SK-N-MC (cell line): ENCODE measurements around the gene TRPM7.

Experiments used
- EZH2 ChIP-seq: fragments of 200-600 bp; sonication (generic); IDR thresholded peaks from one replicate; pipeline ENCODE4 v1.6.1; 2017; ENCODE audit warnings: antibody characterized with exemption
- POLR2AphosphoS5 ChIP-seq: IDR thresholded peaks from 2 replicates; pipeline ENCODE4 v1.6.1; 2012; ENCODE audit warnings: mild to moderate bottlenecking, low read depth, low read length, borderline replicate concordance

DNA sequence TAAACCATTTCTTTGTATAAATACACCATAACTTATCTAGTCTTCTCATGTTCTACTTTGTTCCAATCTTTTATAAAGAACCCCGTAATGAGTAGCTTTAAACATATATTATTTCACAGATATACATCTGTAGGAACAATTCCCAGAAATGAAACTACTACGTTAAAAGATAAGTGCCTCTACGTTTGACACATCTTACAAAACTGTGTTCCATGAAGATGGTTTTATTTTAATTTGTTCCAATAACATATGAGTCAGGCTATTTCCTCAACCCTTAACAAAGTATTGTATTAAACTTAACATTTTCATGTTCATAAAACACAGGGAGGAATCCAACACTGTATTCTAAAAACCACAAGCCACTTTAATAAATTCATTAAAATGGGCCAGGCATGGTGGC lies 52.9 kb downstream of the TRPM7 start:
- no peak for TF ChIP-seq EZH2
- no peak for TF ChIP-seq POLR2AphosphoS5
